Measurements from ENCODE around the gene DMPK. TPM values are rescaled to one million over a fixed set of nuclear protein-coding genes. Genes with fewer than 3 reads are reported as not detected.
A peak's percentile ranks its signal among the peaks of the same experiment; 100 is the strongest.

The DMPK gene
- total and polyA plus RNA-seq, 2 of the 4 experiments (the other 2 are of a cell fraction), result 7.9 to 50.7 TPM

- no TSS peak for BruUV-seq (replicated peaks)
- Histone ChIP-seq H3K4ac (ENCODE audit: low read depth, low read length) (no peak overlapping the region), H3K23ac (ENCODE audit: low read depth, low read length) (0 out of 2 replicates have a peak overlapping the region, but pooled peaks have one; percentile 28), H3K14ac (replicated peaks; ENCODE audit: low read depth, low read length) (no peak overlapping the region), H4K91ac (ENCODE audit: insufficient read depth, low read depth, low read length) (no peak overlapping the region), H2BK120ac (ENCODE audit: low read depth, low read length) (no peak overlapping the region), H3K9me3 (ENCODE audit: control insufficient read depth, insufficient read depth, low read length) (no peaks in the 10 kb centered on the region), H2BK20ac (ENCODE audit: low read depth, low read length) (no peak overlapping the region), H4K20me1 (ENCODE audit: insufficient read depth, low read length) (peaks cover 9% of the 10 kb centered on the region), H4K8ac (ENCODE audit: low read depth in 2 of 2, low read length in 2 of 2) (no peak overlapping the region), H4K5ac (ENCODE audit: low read depth, low read length) (no peak overlapping the region), H3K4me1 (ENCODE audit: control insufficient read depth, insufficient read depth, low read length) (peaks cover 22% of the 10 kb centered on the region), H3K9ac (ENCODE audit: low read depth, low read length) (no peak overlapping the region), H3K9me1 (ENCODE audit: insufficient read depth, low read length) (no peaks in the 10 kb centered on the region), H3K4me2 (ENCODE audit: low read depth, low read length) (no peak overlapping the region), H2BK15ac (ENCODE audit: low read depth, low read length) (no peak overlapping the region), H2BK5ac (ENCODE audit: low read depth, low read length, poor library complexity, severe bottlenecking) (no peak overlapping the region), H3K56ac (ENCODE audit: extremely low read depth, insufficient read depth, low read length) (no peak overlapping the region), H3K4me3 (ENCODE audit: insufficient read depth, low read depth, low read length) (no peak overlapping the region), H2AK5ac (ENCODE audit: low read depth, low read length) (peak overlapping the region; percentile 20; the same call in 1 of the 2 replicates), H3K36me3 (ENCODE audit: control insufficient read depth, insufficient read depth, low read length) (no peaks in the 10 kb centered on the region), H2AK9ac (replicated peaks; ENCODE audit: low read depth, low read length, poor library complexity) (peak overlapping the region; percentile 98), H3K79me1 (ENCODE audit: low read depth in 1 of 2, low read length in 2 of 2) (peaks cover 0 to 20% of the 10 kb centered on the region in 2 experiments; a peak in 1 of 4 replicates), H3K27ac (ENCODE audit: insufficient read depth, low read length) (no peak overlapping the region), H3K27me3 (ENCODE audit: control insufficient read depth, insufficient read depth, low read length) (no peaks in the 10 kb centered on the region), H3K18ac (ENCODE audit: low read depth, low read length) (no peak overlapping the region), H2AFZ (replicated peaks; ENCODE audit: low read length, poor library complexity) (no peak overlapping the region)
- ChIA-PET CTCF (no interaction called here), POLR2A (ENCODE audit: unreplicated experiment) (no interaction called here)
- intact Hi-C loops (cut with micrococcal nuclease), result loop anchor here (2.0 kb wide), 1 partner anchor 35 kb away; the partner anchor contains the start of gene FBXO46
- in situ Hi-C loops (cut with MboI; ENCODE audit: low sequenced_read_pairs), result no loop called here
- TF ChIP-seq MAZ (IDR thresholded peaks at IDR 0.05; ENCODE audit: borderline replicate concordance, low read depth, low read length), result no peak
- no peak for TF ChIP-seq BHLHE40 (IDR thresholded peaks at IDR 0.05; ENCODE audit: low read depth, low read length)
- no peak for TF ChIP-seq RCOR1 (IDR thresholded peaks at IDR 0.05; ENCODE audit: insufficient replicate concordance, low read length)
- TF ChIP-seq MXI1 (IDR thresholded peaks at IDR 0.05; ENCODE audit: borderline replicate concordance, low read depth, low read length), result no peak
- ATAC-seq (ENCODE audit: low read depth), result no peak
- WGBS, 2 experiments (ENCODE audit: extremely low coverage in 2 of 2, insufficient read length in 1 of 2), result 77% methylated on average over 4 of the region's 23 CpGs; no CpG with 5 or more reads in 1 of the 2 experiments
- no peak for DNase-seq
- dilution Hi-C loops (cut with HindIII; ENCODE audit: low sequenced_read_pairs, unreplicated experiment), result no loop called here
These were observed 16.5 kb downstream of the DMPK start for GRCh38 chr19:45765702-45766295.
